ENCODE results near the gene WASF1.

DNA sequence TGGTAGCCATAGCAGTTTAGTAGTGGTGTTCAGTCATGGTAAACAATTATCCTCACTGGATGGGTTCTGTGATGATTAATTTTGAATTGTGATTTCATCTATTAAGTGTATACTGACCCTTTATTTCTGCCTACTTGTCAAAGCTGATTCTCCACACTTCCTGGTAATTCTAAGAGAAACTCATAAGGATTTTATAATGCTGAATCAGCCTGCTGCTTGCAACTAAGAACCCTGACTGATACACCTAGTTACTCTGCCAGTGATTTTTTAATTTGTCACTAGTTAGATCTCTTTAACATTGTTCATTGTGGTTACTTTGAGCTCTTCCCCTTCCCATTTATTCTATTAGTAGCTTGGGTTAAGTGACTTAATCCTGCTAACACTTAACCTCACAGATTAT lies 9.3 kb upstream of the WASF1 start:
- TF ChIP-seq POLR2AphosphoS5 (IDR thresholded peaks at IDR 0.05; ENCODE audit: insufficient read depth, low read depth, low read length) = no peak
- no peak for TF ChIP-seq EZH2 (IDR thresholded peaks at IDR 0.05; ENCODE audit: borderline replicate concordance, low read depth, low read length, severe bottlenecking)
- no peak for TF ChIP-seq CTCF (IDR thresholded peaks at IDR 0.05; ENCODE audit: extremely low read depth in 1 of 2, insufficient read depth in 1 of 2, low read depth in 1 of 2, low read length in 2 of 2)
- no peak for TF ChIP-seq MAX (IDR thresholded peaks at IDR 0.05; ENCODE audit: insufficient read depth, insufficient read length)
- TF ChIP-seq POLR2A (IDR thresholded peaks at IDR 0.05; ENCODE audit: low read depth, low read length) = no peak
